NCI-H128 (cell line): Measurements from ENCODE around the gene C5orf63.
"Not testable (repeated sequence)": the region's sequence is repeated elsewhere in the genome, so short reads cannot be mapped to it uniquely, and the experiment has no call there.

Source experiments
- DNase-seq: peaks from one replicate; lab custom pipeline; 2025; ENCODE audit not compliant: unreplicated experiment; lab: John Stamatoyannopoulos, UW

The C5orf63 gene

DNA sequence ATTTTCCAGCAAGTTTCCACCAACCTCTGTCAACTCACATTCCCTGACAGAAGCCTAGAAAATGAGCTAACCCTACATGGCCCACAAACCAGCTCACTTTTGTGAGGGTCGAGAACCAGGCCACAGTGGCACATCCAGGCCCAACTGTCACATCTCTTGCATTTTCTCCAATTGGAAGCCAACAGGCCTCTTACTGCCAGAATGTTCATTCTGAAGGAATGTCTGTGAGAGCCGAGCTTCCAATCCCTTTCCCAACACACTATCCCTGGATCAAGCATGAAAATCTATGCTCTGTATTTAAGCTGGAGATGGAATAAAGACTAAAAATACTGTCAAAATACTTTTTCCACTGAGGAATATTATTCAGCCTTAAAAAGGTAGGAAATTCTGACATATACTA is 62.9 kb downstream of the C5orf63 start:
- no peak for DNase-seq

DNA sequence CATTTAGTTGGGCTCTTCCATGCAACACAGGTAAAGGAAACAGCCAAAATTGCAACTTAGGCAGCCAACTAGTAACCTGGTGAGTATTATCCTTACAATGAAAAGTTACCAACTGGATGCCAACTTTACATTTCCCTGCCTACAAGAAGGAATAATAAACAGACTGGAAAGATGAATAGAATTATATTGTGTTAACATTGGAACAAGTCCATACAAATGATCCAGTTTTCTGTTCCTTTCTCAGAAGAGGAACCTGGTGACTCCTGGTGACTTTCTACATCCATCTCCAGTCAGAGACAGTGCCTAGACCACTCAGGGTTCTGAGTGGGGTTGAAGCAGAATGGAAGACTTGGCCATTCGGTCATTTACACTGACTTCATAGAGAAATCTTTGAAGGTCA is 63.5 kb downstream of the C5orf63 start:
- DNase-seq: no peak

DNA sequence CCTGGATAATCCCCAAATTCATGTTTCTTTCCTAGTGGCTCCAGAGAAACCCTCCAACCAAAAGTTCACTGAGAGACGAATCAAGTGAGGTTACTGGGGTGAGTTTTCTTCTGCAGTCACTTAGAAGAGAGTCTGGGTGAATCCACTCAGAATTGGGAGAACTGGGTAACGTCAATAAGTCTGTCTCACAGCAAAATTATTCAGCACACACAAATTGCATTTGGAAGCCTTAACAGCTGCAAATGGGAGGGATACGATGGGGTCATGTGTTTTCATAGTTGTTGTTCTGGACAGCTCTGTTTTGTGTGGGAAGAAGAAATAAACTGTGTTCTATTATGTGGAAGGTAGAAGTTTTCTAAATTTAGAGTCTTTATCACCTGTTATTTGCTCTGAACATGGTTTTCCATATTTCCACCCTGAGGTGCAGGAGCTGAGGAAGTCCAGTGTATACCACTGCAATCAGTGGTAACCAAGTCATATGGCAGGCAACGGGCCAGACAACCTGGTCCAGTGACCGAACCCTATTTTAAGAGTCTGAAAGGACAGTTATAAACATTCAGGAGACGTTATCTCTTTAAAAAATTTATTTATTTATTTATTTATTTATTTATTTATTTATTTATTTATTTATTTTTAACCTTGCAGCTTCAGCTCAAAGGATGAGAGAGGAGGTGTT is 64.9 kb downstream of the C5orf63 start:
- no peak for DNase-seq

DNA sequence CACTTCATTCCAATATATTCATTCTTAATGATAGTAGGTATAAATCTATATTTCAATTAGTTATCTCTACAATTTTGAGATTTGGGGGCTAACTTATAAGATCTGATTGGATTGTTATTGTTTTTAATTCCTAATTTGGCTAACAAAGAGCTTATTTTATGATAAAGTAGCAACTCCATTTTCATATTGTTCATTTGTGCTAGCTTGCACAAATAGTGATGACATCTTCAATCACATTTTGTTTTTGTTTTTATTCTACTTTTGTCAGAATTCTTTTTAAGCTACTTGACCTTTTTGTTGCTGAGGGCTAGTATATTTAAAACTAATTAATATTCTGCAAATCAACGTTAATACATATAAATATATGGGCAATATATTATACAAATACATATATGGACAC is 65.8 kb downstream of the C5orf63 start:
- DNase-seq: no peak

DNA sequence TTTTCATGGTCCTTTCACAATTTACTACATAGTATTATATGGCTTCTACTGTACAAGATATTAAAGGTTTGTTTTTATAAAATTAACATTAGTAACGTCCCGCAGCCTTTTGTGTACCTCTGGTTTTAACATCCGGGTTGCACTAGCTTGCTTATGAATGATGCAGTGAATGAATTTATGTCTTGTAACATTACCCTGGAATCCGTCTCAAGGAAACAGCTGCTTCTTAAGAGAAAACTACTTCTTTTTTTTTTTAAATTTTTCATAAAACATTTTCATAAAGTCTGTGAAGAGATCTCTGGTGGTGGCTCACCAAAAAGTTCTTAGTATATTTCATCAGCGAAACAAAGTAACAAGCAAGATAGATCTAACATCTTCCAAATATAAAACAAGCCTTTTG is 66.6 kb downstream of the C5orf63 start:
- DNase-seq: no peak

DNA sequence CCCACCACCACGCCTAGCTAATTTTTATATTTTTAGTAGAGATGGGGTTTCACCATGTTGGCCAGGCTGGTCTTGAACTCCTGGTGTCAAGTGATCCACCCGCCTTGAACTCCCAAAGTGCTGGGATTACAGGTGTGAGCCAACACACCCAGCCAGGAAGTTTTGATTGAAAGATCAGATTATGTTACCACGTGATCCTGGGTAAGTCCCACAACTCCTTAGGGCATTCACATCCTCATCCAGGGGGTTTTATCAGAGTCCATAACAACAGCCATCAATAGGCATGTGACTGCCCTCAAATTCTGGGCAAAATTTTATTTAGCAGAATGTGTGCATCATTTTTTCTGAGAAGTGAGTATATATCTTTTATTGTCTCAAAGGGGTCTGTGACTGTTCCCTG is 68.0 kb downstream of the C5orf63 start:
- DNase-seq: not testable (repeated sequence)

DNA sequence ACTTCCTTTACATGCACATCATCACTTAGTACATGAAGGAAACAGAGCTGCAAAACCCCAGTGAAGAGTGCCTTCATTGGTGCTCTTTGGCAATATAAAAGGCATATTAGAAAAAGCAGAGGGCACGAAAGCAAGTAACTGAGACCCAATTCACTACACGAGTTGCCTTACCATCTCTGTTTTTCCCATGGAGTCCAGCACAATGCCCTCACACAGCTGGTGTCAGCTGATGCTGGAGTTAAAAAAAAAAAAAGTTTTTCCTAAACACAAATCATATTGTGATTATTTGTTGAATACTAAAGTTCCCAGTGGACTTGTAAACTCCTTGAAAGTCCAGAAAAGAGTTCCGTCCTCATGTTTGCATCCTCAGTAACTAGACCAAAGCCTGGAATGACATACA is 68.6 kb downstream of the C5orf63 start:
- no peak for DNase-seq

DNA sequence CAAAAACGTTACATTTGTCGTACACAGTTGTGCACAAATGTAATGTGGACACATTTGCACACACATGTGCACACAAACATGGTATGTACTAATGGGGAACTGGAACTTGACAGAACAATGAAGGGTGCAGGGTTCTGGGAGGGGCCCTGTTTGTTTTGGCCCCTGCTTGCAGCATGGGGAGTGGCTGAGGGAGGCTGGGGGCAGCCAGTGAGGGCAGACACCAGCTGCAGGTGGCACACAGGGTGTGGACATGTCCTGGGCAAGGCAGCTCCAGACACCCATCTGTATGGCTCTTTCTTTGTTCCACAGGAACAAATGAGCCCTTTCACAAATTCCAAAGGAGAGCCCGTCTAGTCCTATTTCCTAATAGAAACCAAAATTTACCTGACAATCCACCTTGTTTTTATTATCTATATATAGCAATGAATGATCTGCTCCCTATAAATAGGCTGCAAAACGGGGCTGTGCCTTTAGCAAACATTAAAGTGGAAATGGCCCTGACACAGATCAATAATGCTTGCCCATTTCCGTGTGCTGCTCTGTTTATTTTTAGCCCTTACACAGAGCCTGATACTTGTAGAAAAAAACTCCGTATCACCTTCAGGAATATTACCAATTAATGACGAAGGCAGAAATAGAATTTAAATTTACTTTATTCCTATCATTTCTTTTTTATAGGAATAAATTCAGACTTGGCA is 69.4 kb downstream of the C5orf63 start:
- DNase-seq: no peak

DNA sequence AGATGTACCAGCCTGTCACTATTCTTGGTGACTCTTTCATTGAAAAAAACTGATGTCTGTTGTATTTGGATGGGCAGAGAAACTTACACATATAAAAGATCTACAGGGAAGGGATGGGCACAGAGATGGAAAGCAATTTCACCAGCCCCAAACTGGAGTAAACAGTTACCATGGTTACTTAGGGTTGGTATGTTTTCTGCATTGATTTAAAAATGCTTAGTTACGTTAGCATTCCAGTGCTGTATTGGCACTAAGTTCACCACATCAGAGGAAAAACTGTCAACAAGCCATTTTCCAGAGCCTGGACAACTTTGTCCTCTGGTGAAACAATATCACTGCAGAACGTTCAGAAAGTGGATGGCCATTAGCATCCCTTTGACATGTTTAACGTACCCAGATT is 70.9 kb downstream of the C5orf63 start:
- no peak for DNase-seq

DNA sequence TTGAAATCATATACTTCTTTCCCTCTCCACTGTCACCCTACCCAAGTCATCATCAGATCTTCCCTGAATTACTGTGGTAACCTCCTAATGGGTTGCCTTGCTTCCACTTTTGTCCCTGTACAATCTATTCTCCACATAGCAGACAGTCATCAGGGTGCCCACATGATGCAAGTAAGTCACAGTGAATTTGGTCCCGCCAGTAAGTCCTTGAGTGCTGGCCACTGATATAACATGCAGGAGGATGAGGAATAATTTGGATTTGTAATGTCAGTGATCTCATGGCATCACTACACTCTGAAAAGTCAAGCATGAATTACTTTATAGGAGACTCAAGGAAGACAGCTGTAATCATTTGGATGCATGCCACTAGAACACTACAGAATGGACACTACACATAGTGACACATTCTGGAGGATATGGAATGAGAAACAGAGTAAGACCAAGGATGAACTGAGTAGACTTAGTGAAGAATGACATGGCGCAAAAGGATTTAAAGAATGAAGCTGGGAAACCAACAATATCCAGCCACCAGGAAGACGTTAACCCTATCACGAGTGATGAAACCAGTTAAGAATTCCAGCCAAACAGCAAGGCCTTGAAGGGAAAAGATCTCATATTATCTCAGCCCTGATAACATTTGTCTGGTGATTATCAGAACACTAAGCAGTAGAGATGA is 71.5 kb downstream of the C5orf63 start:
- no peak for DNase-seq
